SK-N-SH (cell line): ENCODE data around the gene SEPTIN10. TPM values are rescaled to one million over a fixed set of nuclear protein-coding genes. Genes with fewer than 3 reads are reported as not detected.

Experiments
- CTCF ChIA-PET: fragments of 300-600, 350-600 bp; formaldehyde crosslinking; extraction: SDS; loops from one replicate; lab custom pipeline; 2021; lab: Yijun Ruan, JAX
- POLR2A ChIA-PET: fragments of 350-600 bp; sonication (Branson Sonifier 250); formaldehyde crosslinking; extraction: SDS; loops from one replicate; lab custom pipeline; 2020; ENCODE audit warnings: antibody characterized with exemption, inconsistent platforms; lab: Yijun Ruan, JAX
- DNase-seq: peaks from one replicate; pipeline ENCODE4 v3.0.0; 2012
- H2AFZ ChIP-seq: fragments of 200-600 bp; sonication (generic); 2 replicates; pipeline ENCODE4 v1.8.1; 2016; ENCODE audit warnings: antibody characterized with exemption, mild to moderate bottlenecking, low read depth
- H3F3A ChIP-seq: fragments of 200-600 bp; sonication (generic); replicated peaks from 2 replicates; pipeline ENCODE3; 2016; ENCODE audit warnings: antibody characterized with exemption, mild to moderate bottlenecking; ENCODE audit not compliant: insufficient read depth
- H3K27ac ChIP-seq, 2 experiments: fragments of 200-500 bp in 1 of 2; fragments of 200-600 bp in 1 of 2; sonication (Bioruptor generic) in 1 of 2; sonication (generic), shearing (Covaris generic) in 1 of 2; 2 replicates each; pipeline versions ENCODE4 v1.5.1 to v1.6.1; 2014 to 2016; ENCODE audit warnings: low read depth in 2 of 2, inconsistent platforms in 1 of 2, low read length in 1 of 2, mild to moderate bottlenecking in 1 of 2, mixed read lengths in 1 of 2
- H3K27me3 ChIP-seq: fragments of 200-600 bp; sonication (generic), shearing (Covaris generic); 2 replicates; pipeline ENCODE4 v1.6.1; 2016; ENCODE audit warnings: mixed run types; ENCODE audit not compliant: insufficient read depth
- H3K36me3 ChIP-seq, 2 experiments: fragments of 200-500 bp in 1 of 2; fragments of 200-600 bp in 1 of 2; sonication (Bioruptor generic) in 1 of 2; sonication (generic) in 1 of 2; replicated peaks in 1 of 2; 2 replicates each; pipeline versions ENCODE3 to v1.5.1; 2014 to 2016; ENCODE audit warnings: low read length in 1 of 2, mild to moderate bottlenecking in 1 of 2; ENCODE audit not compliant: insufficient read depth in 2 of 2, control insufficient read depth in 1 of 2
- H3K4me1 ChIP-seq, 2 experiments: fragments of 200-500 bp in 1 of 2; fragments of 200-600 bp in 1 of 2; sonication (Bioruptor generic) in 1 of 2; sonication (generic), shearing (Covaris generic) in 1 of 2; 2 replicates each; pipeline versions ENCODE4 v1.5.1 to v1.6.1; 2014 to 2016; ENCODE audit warnings: low read depth in 1 of 2, low read length in 1 of 2, mixed run types in 1 of 2; ENCODE audit not compliant: insufficient read depth in 2 of 2, control insufficient read depth in 1 of 2
- H3K4me2 ChIP-seq: fragments of 200-600 bp; sonication (generic), shearing (Covaris generic); 2 replicates; pipeline ENCODE4 v1.6.1; 2017; ENCODE audit warnings: mixed run types
- H3K4me3 ChIP-seq, 2 experiments: fragments of 200-500 bp in 1 of 2; fragments of 200-600 bp in 1 of 2; sonication (Bioruptor generic) in 1 of 2; sonication (generic), shearing (Covaris generic) in 1 of 2; 2 replicates each; pipeline versions ENCODE4 v1.5.1 to v1.8.1; 2014 to 2016; ENCODE audit warnings: low read depth in 2 of 2, inconsistent platforms in 1 of 2, low read length in 1 of 2, mild to moderate bottlenecking in 1 of 2, mixed read lengths in 1 of 2, moderate library complexity in 1 of 2
- H3K79me2 ChIP-seq: fragments of 200-600 bp; sonication (generic); 2 replicates; pipeline ENCODE4 v1.8.1; 2017; ENCODE audit warnings: mild to moderate bottlenecking; ENCODE audit not compliant: insufficient read depth
- H3K9ac ChIP-seq: fragments of 200-600 bp; sonication (generic); 2 replicates; pipeline ENCODE4 v1.6.1; 2017; ENCODE audit warnings: mixed run types
- H3K9me2 ChIP-seq: fragments of 200-600 bp; sonication (generic); 2 replicates; pipeline ENCODE4 v1.6.1; 2017; ENCODE audit warnings: mixed run types
- H3K9me3 ChIP-seq: fragments of 200-600 bp; sonication (generic); 2 replicates; pipeline ENCODE4 v1.6.1; 2017; ENCODE audit warnings: mixed run types, mild to moderate bottlenecking, moderate library complexity
- H4K20me1 ChIP-seq: fragments of 200-600 bp; sonication (generic); 2 replicates; pipeline ENCODE4 v1.6.1; 2017; ENCODE audit warnings: mild to moderate bottlenecking, mixed run types; ENCODE audit not compliant: insufficient read depth
- EZH2phosphoT487 ChIP-seq: fragments of 200-600 bp; sonication (generic); IDR thresholded peaks from 2 replicates; pipeline ENCODE4 v1.6.1; 2017; ENCODE audit warnings: low read depth, mixed run types, mild to moderate bottlenecking, antibody characterized with exemption, moderate library complexity, borderline replicate concordance
- FOXJ3 ChIP-seq: sonication (generic); formaldehyde crosslinking; IDR thresholded peaks from 2 replicates; pipeline ENCODE4 v1.5.1; 2020; ENCODE audit warnings: mild to moderate bottlenecking, missing genetic modification reagents
- JUND ChIP-seq: IDR thresholded peaks from 2 replicates; pipeline ENCODE4 v1.4.0; 2012
- MEF2A ChIP-seq: IDR thresholded peaks from 2 replicates; pipeline ENCODE4 v1.4.0; 2012; ENCODE audit warnings: low read depth, borderline replicate concordance
- NRF1 ChIP-seq: IDR thresholded peaks from 2 replicates; pipeline ENCODE4 v1.6.1; 2012; ENCODE audit warnings: low read depth, mild to moderate bottlenecking, low read length
- POLR2AphosphoS5 ChIP-seq: IDR thresholded peaks from 2 replicates; pipeline ENCODE4 v1.6.1; 2012; ENCODE audit warnings: low read depth, low read length
- RAD21 ChIP-seq: IDR thresholded peaks from 2 replicates; pipeline ENCODE4 v1.6.1; 2012; ENCODE audit warnings: mild to moderate bottlenecking, low read length
- RFX5 ChIP-seq: IDR thresholded peaks from 2 replicates; pipeline ENCODE4 v1.6.1; 2012; ENCODE audit warnings: mild to moderate bottlenecking, improper control_type of control experiment, low read length
- RXRA ChIP-seq: IDR thresholded peaks from 2 replicates; pipeline ENCODE4 v1.4.0; 2012; ENCODE audit warnings: low read depth, mild to moderate bottlenecking, borderline replicate concordance
- TAF1 ChIP-seq: IDR thresholded peaks from 2 replicates; pipeline ENCODE4 v1.6.1; 2012; ENCODE audit warnings: low read depth, mild to moderate bottlenecking, low read length, moderate library complexity, borderline replicate concordance
- TEAD4 ChIP-seq: IDR thresholded peaks from 2 replicates; pipeline ENCODE4 v1.4.0; 2012; ENCODE audit warnings: mild to moderate bottlenecking, borderline replicate concordance; ENCODE audit not compliant: insufficient read depth
- WGBS: methylation state at CpG from one replicate; pipeline ENCODE4 v1.1.6; 2017; ENCODE audit warnings: low lambda C conversion rate; 5-methylcytosine and 5-hydroxymethylcytosine counted together
- polyA plus RNA-seq, 3 experiments: library from polyadenylated mRNA; depleted of rRNA; stranded (reverse); fragments of >200 nt; gene quantifications; 2 replicates each; pipeline ENCODE4 v1.2.3, GENCODE V29; 2012
- TF ChIP-seq, protein P1 (sequence below): fragments of 150-350 bp; IDR thresholded peaks from 2 replicates; pipeline ENCODE4 v1.6.1; 2017; ENCODE audit warnings: antibody characterized with exemption, low read length, low read depth, borderline replicate concordance
- TF ChIP-seq, protein P2 (sequence below): IDR thresholded peaks from 2 replicates; pipeline ENCODE4 v1.4.0; 2012; ENCODE audit warnings: low read depth, borderline replicate concordance
- TF ChIP-seq, protein P3 (sequence below): fragments of 200-600 bp; sonication (generic); IDR thresholded peaks from 2 replicates; pipeline ENCODE4 v1.6.1; 2017; ENCODE audit warnings: antibody characterized with exemption, mild to moderate bottlenecking, moderate library complexity
- TF ChIP-seq, protein P4 (sequence below): IDR thresholded peaks from 2 replicates; pipeline ENCODE4 v1.4.0; 2012; ENCODE audit warnings: low read depth

SEPTIN10 gene
- polyA plus RNA-seq, 1 of the 3 experiments (the other 2 are of a cell fraction), result 46.5 TPM

DNA sequence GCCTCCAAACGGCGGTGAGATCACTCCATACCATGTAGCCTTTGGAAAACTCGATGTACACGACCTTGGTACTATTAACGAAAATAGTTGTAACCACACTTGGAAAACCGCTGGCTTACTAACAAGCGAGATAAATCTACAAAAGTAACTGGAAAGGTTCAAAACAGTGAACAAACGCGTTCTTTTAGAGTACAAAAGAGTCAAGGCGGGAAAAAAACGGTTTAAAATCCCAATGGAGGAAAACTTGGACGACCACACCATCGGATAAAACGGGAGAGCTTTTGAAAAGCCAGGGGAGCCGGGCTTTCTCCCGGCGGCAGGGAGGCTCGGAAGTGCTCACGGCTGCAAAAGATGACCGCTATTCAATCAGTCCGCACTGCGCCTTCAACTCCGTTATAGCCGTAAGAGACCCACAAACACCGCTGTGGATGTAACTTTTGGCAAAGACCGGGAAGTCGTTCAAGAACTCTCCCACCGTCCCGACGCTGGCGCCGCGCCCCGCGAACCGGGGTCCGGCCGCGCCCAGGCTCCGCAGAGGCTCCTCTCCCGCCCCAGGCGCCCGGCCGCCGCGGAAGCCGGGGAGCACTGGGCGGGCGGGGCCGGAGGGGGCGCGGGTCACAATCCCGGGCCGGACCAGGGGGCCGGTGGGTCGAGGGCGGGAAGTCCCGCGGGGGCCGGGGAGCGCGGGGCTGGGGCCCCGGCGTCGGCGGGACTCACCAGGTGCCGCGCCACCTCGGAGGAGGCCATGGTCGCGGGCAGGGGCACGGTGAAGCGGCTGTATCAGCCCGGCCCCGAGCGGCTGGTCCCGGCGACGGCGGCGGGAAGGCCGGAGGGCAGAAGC lies 465 bp downstream of the SEPTIN10 start:
- peak overlapping the region; percentile 81 to 84 for H3K4me3 ChIP-seq
- peaks cover 5% of the 10 kb centered on the region for H4K20me1 ChIP-seq
- peaks cover 18 to 33% of the 10 kb centered on the region in 2 experiments; a peak in 3 of 4 replicates for H3K4me1 ChIP-seq
- WGBS, result 1% methylated on average over 20 of the region's 82 CpGs
- peak overlapping the region; percentile 90 to 92 for H3K27ac ChIP-seq
- H3K9ac ChIP-seq, result peak overlapping the region; percentile 87
- H3K4me2 ChIP-seq, result peak overlapping the region; percentile 76
- H3K27me3 ChIP-seq, result no peaks in the 10 kb centered on the region
- DNase-seq, result peak; percentile 76
- no peaks in the 10 kb centered on the region for H3K9me3 ChIP-seq
- H3K36me3 ChIP-seq, result peaks cover 0 to 9% of the 10 kb centered on the region in 2 experiments
- H3F3A ChIP-seq, result peaks cover 39% of the 10 kb centered on the region
- H3K9me2 ChIP-seq, result no peaks in the 10 kb centered on the region
- CTCF ChIA-PET, result interaction anchor here (0.7 to 3.1 kb wide), 7 partner anchors 11 to 608 kb away, joined by 3 to 14 read pairs (median 7); no protein-coding TSS in a partner anchor
- peak overlapping the region; percentile 50; the same call in 1 of the 2 replicates for H2AFZ ChIP-seq
- POLR2A ChIA-PET, result interaction anchor here (0.6 to 2.4 kb wide), 5 partner anchors 16 to 103 kb away, joined by 3 to 11 read pairs (median 3); no protein-coding TSS in a partner anchor
- TF ChIP-seq EZH2phosphoT487, result no peak
- TF ChIP-seq POLR2AphosphoS5, result peak; percentile 18; the same call in 1 of the 2 replicates
- TF ChIP-seq FOXJ3, result no peak
- no peak for TF ChIP-seq NRF1
- no peak for TF ChIP-seq JUND
- TF ChIP-seq MEF2A, result no peak
- 0 out of 2 replicates have a peak, but pooled peaks have one; percentile 1 for TF ChIP-seq TEAD4
- TF ChIP-seq, all 33 proteins: peak for 2
- peaks cover 80% of the 10 kb centered on the region for H3K79me2 ChIP-seq

DNA sequence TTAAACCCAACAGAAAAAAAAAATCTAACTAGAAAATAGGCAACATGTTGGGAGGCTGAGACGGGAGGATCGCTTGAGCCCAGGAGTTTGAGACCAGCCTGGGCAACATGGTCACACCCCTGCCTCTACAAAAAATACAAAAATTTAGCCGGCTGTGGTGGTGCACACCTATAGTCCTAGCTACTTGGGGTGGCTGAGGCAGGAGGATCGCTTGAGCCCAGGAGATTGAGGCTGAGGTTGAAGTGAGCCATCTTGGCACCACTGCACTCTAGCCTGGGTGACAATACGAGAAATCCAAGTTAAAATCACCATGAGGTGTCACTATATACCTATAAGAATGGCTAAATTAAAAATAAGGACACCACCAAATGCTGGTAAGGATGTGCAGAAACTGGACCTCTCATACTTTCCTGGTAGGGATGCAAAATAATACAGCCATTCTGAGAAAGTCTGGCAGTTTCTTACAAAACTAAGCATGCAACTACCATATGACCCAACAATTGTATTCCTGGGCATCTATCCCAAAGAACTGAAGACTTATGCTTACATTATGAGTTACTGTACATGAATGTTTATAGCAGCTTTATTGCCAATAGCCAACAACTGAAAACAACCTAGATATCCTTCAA lies 2.2 kb downstream of the SEPTIN10 start:
- TF ChIP-seq, protein P1, sequence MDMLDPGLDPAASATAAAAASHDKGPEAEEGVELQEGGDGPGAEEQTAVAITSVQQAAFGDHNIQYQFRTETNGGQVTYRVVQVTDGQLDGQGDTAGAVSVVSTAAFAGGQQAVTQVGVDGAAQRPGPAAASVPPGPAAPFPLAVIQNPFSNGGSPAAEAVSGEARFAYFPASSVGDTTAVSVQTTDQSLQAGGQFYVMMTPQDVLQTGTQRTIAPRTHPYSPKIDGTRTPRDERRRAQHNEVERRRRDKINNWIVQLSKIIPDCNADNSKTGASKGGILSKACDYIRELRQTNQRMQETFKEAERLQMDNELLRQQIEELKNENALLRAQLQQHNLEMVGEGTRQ, result no peak
- TF ChIP-seq, protein P2, sequence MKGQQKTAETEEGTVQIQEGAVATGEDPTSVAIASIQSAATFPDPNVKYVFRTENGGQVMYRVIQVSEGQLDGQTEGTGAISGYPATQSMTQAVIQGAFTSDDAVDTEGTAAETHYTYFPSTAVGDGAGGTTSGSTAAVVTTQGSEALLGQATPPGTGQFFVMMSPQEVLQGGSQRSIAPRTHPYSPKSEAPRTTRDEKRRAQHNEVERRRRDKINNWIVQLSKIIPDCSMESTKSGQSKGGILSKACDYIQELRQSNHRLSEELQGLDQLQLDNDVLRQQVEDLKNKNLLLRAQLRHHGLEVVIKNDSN, result no peak
- TF ChIP-seq RXRA (no peak), TAF1 (no peak), RAD21 (peak; percentile 54), RFX5 (no peak)
- TF ChIP-seq, protein P3, sequence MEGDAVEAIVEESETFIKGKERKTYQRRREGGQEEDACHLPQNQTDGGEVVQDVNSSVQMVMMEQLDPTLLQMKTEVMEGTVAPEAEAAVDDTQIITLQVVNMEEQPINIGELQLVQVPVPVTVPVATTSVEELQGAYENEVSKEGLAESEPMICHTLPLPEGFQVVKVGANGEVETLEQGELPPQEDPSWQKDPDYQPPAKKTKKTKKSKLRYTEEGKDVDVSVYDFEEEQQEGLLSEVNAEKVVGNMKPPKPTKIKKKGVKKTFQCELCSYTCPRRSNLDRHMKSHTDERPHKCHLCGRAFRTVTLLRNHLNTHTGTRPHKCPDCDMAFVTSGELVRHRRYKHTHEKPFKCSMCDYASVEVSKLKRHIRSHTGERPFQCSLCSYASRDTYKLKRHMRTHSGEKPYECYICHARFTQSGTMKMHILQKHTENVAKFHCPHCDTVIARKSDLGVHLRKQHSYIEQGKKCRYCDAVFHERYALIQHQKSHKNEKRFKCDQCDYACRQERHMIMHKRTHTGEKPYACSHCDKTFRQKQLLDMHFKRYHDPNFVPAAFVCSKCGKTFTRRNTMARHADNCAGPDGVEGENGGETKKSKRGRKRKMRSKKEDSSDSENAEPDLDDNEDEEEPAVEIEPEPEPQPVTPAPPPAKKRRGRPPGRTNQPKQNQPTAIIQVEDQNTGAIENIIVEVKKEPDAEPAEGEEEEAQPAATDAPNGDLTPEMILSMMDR, result peak; percentile 9; the same call in 1 of the 2 replicates
- TF ChIP-seq, protein P4, sequence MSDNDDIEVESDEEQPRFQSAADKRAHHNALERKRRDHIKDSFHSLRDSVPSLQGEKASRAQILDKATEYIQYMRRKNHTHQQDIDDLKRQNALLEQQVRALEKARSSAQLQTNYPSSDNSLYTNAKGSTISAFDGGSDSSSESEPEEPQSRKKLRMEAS, result no peak
- TF ChIP-seq, all 33 proteins: peak for 2
- peak overlapping the region; percentile 76 for H3K4me2 ChIP-seq
- WGBS, result 89% methylated on average over 5 of the region's 5 CpGs
- H3K9ac ChIP-seq, result peak overlapping the region; percentile 87; the same call in 1 of the 2 replicates
- peaks cover 49% of the 10 kb centered on the region for H3F3A ChIP-seq
- POLR2A ChIA-PET, result no interaction called here
- H3K4me3 ChIP-seq, result peak overlapping the region; percentile 81 to 84; a peak in 2 of 4 replicates
- peaks cover 87% of the 10 kb centered on the region for H3K79me2 ChIP-seq
- no peaks in the 10 kb centered on the region for H3K36me3 ChIP-seq
- CTCF ChIA-PET, result interaction anchor here (1.2 to 3.1 kb wide), 4 partner anchors 59 to 124 kb away, joined by 4 to 12 read pairs (median 9); no protein-coding TSS in a partner anchor
- H3K9me3 ChIP-seq, result no peaks in the 10 kb centered on the region
- no peaks in the 10 kb centered on the region for H3K27me3 ChIP-seq
- no peaks in the 10 kb centered on the region for H3K9me2 ChIP-seq
- H3K27ac ChIP-seq, result peak overlapping the region; percentile 13 to 92; a peak in 3 of 4 replicates
- H2AFZ ChIP-seq, result no peak overlapping the region
- H4K20me1 ChIP-seq, result peaks cover under 1% of the 10 kb centered on the region; the same call in 1 of the 2 replicates
- peaks cover 19 to 34% of the 10 kb centered on the region in 2 experiments; a peak in 3 of 4 replicates for H3K4me1 ChIP-seq
- DNase-seq, result no peak
